IMR-90 (cell line): ENCODE data around the gene FRMPD4.

Source experiments
- CEBPB ChIP-seq: IDR thresholded peaks from 2 replicates; pipeline ENCODE4 v1.6.1; 2012; ENCODE audit warnings: low read depth, low read length, improper control_type of control experiment
- MAFK ChIP-seq: IDR thresholded peaks from 2 replicates; pipeline ENCODE4 v1.6.1; 2012; ENCODE audit warnings: low read depth, low read length, improper control_type of control experiment
- RFX5 ChIP-seq: IDR thresholded peaks from 2 replicates; pipeline ENCODE4 v1.8.0; 2012; ENCODE audit warnings: low read depth, mild to moderate bottlenecking, low read length, moderate library complexity
- TF ChIP-seq, protein P1 (sequence below): conservative IDR thresholded peaks from 2 replicates; pipeline ENCODE4 v1.5.1; 2012; ENCODE audit warnings: mild to moderate bottlenecking, low read depth, low read length, improper control_type of control experiment

DNA sequence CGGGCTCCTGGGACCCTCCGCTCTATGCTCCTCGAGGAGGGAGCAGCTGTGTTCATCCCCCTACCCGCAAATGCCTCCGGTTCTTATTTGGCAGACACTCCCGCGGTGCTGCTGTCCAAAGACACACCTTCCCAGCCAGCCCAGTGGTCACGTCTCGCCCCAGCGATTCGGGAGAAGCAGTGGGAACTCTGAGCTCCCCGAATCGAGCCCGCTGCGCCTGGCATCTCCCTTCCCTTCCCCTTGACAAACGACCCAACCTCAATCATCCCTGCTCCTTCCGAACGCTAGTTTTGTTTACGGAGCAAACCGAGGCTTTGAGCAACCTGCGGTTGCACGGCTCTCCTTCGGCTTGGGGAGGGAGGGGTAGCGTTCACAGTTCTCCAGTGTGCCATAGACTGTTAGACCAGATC is 317 bp upstream of the FRMPD4 start:
- TF ChIP-seq, protein P1, sequence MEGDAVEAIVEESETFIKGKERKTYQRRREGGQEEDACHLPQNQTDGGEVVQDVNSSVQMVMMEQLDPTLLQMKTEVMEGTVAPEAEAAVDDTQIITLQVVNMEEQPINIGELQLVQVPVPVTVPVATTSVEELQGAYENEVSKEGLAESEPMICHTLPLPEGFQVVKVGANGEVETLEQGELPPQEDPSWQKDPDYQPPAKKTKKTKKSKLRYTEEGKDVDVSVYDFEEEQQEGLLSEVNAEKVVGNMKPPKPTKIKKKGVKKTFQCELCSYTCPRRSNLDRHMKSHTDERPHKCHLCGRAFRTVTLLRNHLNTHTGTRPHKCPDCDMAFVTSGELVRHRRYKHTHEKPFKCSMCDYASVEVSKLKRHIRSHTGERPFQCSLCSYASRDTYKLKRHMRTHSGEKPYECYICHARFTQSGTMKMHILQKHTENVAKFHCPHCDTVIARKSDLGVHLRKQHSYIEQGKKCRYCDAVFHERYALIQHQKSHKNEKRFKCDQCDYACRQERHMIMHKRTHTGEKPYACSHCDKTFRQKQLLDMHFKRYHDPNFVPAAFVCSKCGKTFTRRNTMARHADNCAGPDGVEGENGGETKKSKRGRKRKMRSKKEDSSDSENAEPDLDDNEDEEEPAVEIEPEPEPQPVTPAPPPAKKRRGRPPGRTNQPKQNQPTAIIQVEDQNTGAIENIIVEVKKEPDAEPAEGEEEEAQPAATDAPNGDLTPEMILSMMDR, result no peak
- no peak for TF ChIP-seq MAFK
- TF ChIP-seq CEBPB, result no peak
- no peak for TF ChIP-seq RFX5
